HUES6 (cell line): ENCODE measurements around the gene CDK17.
A peak's percentile ranks its signal among the peaks of the same experiment; 100 is the strongest.

Experiments
- H3K27ac ChIP-seq: 2 replicates; pipeline ENCODE4 v1.7.0; 2013; ENCODE audit warnings: low read depth, mild to moderate bottlenecking, low read length, inconsistent platforms
- H3K27me3 ChIP-seq: 2 replicates; pipeline ENCODE4 v1.6.1; 2013; ENCODE audit warnings: low read length; ENCODE audit not compliant: control insufficient read depth, insufficient read depth
- H3K36me3 ChIP-seq: 2 replicates; pipeline ENCODE4 v1.6.1; 2013; ENCODE audit warnings: low read length; ENCODE audit not compliant: control insufficient read depth, insufficient read depth
- H3K4me1 ChIP-seq: 2 replicates; pipeline ENCODE4 v1.6.1; 2013; ENCODE audit warnings: low read length; ENCODE audit not compliant: control insufficient read depth, insufficient read depth
- H3K4me3 ChIP-seq: 2 replicates; pipeline ENCODE4 v1.5.1; 2013; ENCODE audit warnings: low read depth, low read length
- H3K9ac ChIP-seq: one replicate; pipeline ENCODE4 v1.6.1; 2013; ENCODE audit warnings: mild to moderate bottlenecking, low read length
- H3K9me3 ChIP-seq: 2 replicates; pipeline ENCODE4 v1.6.1; 2013; ENCODE audit warnings: low read depth, low read length; ENCODE audit not compliant: control insufficient read depth, insufficient read depth

Gene CDK17

GRCh38 chr12:96293093-96293492 is 107.1 kb downstream of the CDK17 start:
- Histone ChIP-seq H3K9ac (no peak overlapping the region), H3K4me1 (no peaks in the 10 kb centered on the region), H3K9me3 (no peaks in the 10 kb centered on the region), H3K27me3 (no peaks in the 10 kb centered on the region), H3K27ac (no peak overlapping the region), H3K36me3 (peaks cover 31% of the 10 kb centered on the region), H3K4me3 (no peak overlapping the region)

- Histone ChIP-seq H3K9ac (no peak overlapping the region), H3K4me1 (no peaks in the 10 kb centered on the region), H3K27ac (no peak overlapping the region), H3K36me3 (peaks cover 48% of the 10 kb centered on the region), H3K27me3 (no peaks in the 10 kb centered on the region), H3K4me3 (no peak overlapping the region), H3K9me3 (no peaks in the 10 kb centered on the region)
Measured at GRCh38 chr12:96289067-96289466, 111.2 kb downstream of the CDK17 start.

GRCh38 chr12:96285158-96285557 is 115.1 kb downstream of the CDK17 start:
- Histone ChIP-seq H3K27me3 (no peaks in the 10 kb centered on the region), H3K4me3 (no peak overlapping the region), H3K9me3 (no peaks in the 10 kb centered on the region), H3K27ac (no peak overlapping the region), H3K36me3 (peaks cover 73% of the 10 kb centered on the region), H3K4me1 (no peaks in the 10 kb centered on the region), H3K9ac (no peak overlapping the region)

- Histone ChIP-seq H3K4me3 (no peak overlapping the region), H3K9ac (no peak overlapping the region), H3K36me3 (peaks cover 30% of the 10 kb centered on the region), H3K27ac (no peak overlapping the region), H3K4me1 (no peaks in the 10 kb centered on the region), H3K27me3 (no peaks in the 10 kb centered on the region), H3K9me3 (no peaks in the 10 kb centered on the region)
Measured at GRCh38 chr12:96274331-96274730, 125.9 kb downstream of the CDK17 start.

GRCh38 chr12:96271469-96272199 is 128.6 kb downstream of the CDK17 start:
- Histone ChIP-seq H3K36me3 (peaks cover 28% of the 10 kb centered on the region), H3K9ac (no peak overlapping the region), H3K27ac (no peak overlapping the region), H3K9me3 (no peaks in the 10 kb centered on the region), H3K27me3 (no peaks in the 10 kb centered on the region), H3K4me3 (no peak overlapping the region), H3K4me1 (no peaks in the 10 kb centered on the region)

GRCh38 chr12:96266238-96266637 is 134.0 kb downstream of the CDK17 start:
- Histone ChIP-seq H3K36me3 (peaks cover 26% of the 10 kb centered on the region; the same call in 1 of the 2 replicates), H3K9ac (no peak overlapping the region), H3K27me3 (no peaks in the 10 kb centered on the region), H3K4me1 (peaks cover 5% of the 10 kb centered on the region; the same call in 1 of the 2 replicates), H3K4me3 (no peak overlapping the region), H3K9me3 (no peaks in the 10 kb centered on the region), H3K27ac (no peak overlapping the region)

- H3K9ac ChIP-seq, result no peak overlapping the region
- H3K4me3 ChIP-seq, result no peak overlapping the region
- H3K27ac ChIP-seq, result no peak overlapping the region
- no peaks in the 10 kb centered on the region for H3K9me3 ChIP-seq
- H3K36me3 ChIP-seq, result peaks cover 23% of the 10 kb centered on the region; the same call in 1 of the 2 replicates
- H3K4me1 ChIP-seq, result peaks cover 5% of the 10 kb centered on the region; the same call in 1 of the 2 replicates
- no peaks in the 10 kb centered on the region for H3K27me3 ChIP-seq
Measured at GRCh38 chr12:96265836-96266235, 134.4 kb downstream of the CDK17 start.

GRCh38 chr12:96265400-96265799 is 134.8 kb downstream of the CDK17 start:
- no peaks in the 10 kb centered on the region for H3K27me3 ChIP-seq
- peaks cover 5% of the 10 kb centered on the region; the same call in 1 of the 2 replicates for H3K4me1 ChIP-seq
- H3K27ac ChIP-seq, result no peak overlapping the region
- peaks cover 25% of the 10 kb centered on the region; the same call in 1 of the 2 replicates for H3K36me3 ChIP-seq
- no peak overlapping the region for H3K4me3 ChIP-seq
- no peaks in the 10 kb centered on the region for H3K9me3 ChIP-seq
- H3K9ac ChIP-seq, result no peak overlapping the region

GRCh38 chr12:96263449-96263902 is 136.8 kb downstream of the CDK17 start:
- peaks cover 29% of the 10 kb centered on the region for H3K36me3 ChIP-seq
- H3K4me3 ChIP-seq, result no peak overlapping the region
- H3K27me3 ChIP-seq, result no peaks in the 10 kb centered on the region
- peaks cover 12% of the 10 kb centered on the region for H3K4me1 ChIP-seq
- no peaks in the 10 kb centered on the region for H3K9me3 ChIP-seq
- 0 out of 2 replicates have a peak overlapping the region, but pooled peaks have one; percentile 14 for H3K27ac ChIP-seq
- no peak overlapping the region for H3K9ac ChIP-seq

GRCh38 chr12:96261557-96261956 is 138.7 kb downstream of the CDK17 start:
- H3K27me3 ChIP-seq, result no peaks in the 10 kb centered on the region
- H3K9ac ChIP-seq, result no peak overlapping the region
- peaks cover 29% of the 10 kb centered on the region for H3K4me1 ChIP-seq
- H3K27ac ChIP-seq, result no peak overlapping the region
- peaks cover 24% of the 10 kb centered on the region for H3K36me3 ChIP-seq
- no peaks in the 10 kb centered on the region for H3K9me3 ChIP-seq
- H3K4me3 ChIP-seq, result no peak overlapping the region

GRCh38 chr12:96260644-96261043 is 139.6 kb downstream of the CDK17 start:
- peaks cover 21% of the 10 kb centered on the region for H3K36me3 ChIP-seq
- peaks cover 29% of the 10 kb centered on the region for H3K4me1 ChIP-seq
- H3K9ac ChIP-seq, result no peak overlapping the region
- H3K27ac ChIP-seq, result no peak overlapping the region
- no peak overlapping the region for H3K4me3 ChIP-seq
- no peaks in the 10 kb centered on the region for H3K9me3 ChIP-seq
- H3K27me3 ChIP-seq, result no peaks in the 10 kb centered on the region
